Measurements from ENCODE around the gene LRP11.

LRP11 gene

DNA sequence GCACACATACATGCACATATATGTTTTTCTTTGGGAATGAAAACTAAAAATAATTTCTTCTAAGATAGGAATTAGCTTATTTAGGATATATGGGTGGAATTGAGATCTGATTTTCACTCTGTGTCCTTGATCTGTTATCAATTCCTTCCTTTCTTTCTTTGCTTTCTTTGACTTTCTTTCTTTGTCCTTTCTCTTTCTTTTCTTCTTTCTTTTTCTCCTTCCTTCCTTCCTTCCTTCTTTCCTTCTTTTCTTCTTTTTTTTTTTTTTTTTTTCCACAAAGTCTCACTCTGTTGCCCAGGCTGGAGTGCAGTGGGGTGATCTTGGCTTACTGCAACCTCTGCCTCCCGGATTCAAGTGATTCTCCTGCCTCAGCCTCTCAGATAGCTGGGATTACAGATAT, 86.5 kb downstream of the LRP11 start:
- DNase-seq: no peak

- DNase-seq: no peak
Measured at GRCh38 chr6:149771925-149772324, 92.2 kb downstream of the LRP11 start.

GRCh38 chr6:149771185-149771584, 93.0 kb downstream of the LRP11 start:
- no peak for DNase-seq

- DNase-seq: no peak
Measured at GRCh38 chr6:149769676-149770075, 94.5 kb downstream of the LRP11 start.

Measured in suppressor macrophage treated with lipopolysaccharide for 4 hours (primary cell).